MCF 10A (cell line): Measurements from ENCODE around the gene FABP7. TPM values are rescaled to one million over a fixed set of nuclear protein-coding genes. Genes with fewer than 3 reads are reported as not detected.
"Not testable (repeated sequence)": the region's sequence is repeated elsewhere in the genome, so short reads cannot be mapped to it uniquely, and the experiment has no call there.

Source experiments
- BruUV-seq: library from RNA; stranded (reverse); fragments of 400-500 nt; replicated peaks from 2 replicates; lab custom pipeline; 2021; lab: Mats Ljungman, UMichigan
- CTCF ChIA-PET: fragments of 300-600 bp; sonication (Branson Sonifier 250); formaldehyde crosslinking; extraction: SDS; loops from one replicate; lab custom pipeline; 2021; ENCODE audit warnings: antibody characterized with exemption, inconsistent platforms; lab: Yijun Ruan, JAX
- POLR2A ChIA-PET: fragments of 300-600, 350-650 bp; sonication (Branson Sonifier 250); formaldehyde crosslinking; extraction: SDS; loops from one replicate; lab custom pipeline; 2020; ENCODE audit warnings: antibody characterized with exemption, inconsistent platforms; lab: Yijun Ruan, JAX
- DNase-seq: peaks from one replicate; pipeline ENCODE4 v3.0.0-alpha.2; 2018; ENCODE audit not compliant: unreplicated experiment
- H3K27ac Mint-ChIP-seq: one replicate; pipeline ENCODE4 v1.8.0; 2022; ENCODE audit warnings: mild to moderate bottlenecking, low read depth, mixed read lengths; ENCODE audit not compliant: unreplicated experiment
- H3K27me3 Mint-ChIP-seq: one replicate; pipeline ENCODE4 v1.8.0; 2022; ENCODE audit warnings: mixed read lengths; ENCODE audit not compliant: insufficient read depth, unreplicated experiment
- H3K36me3 Mint-ChIP-seq: one replicate; pipeline ENCODE4 v1.8.0; 2022; ENCODE audit warnings: mild to moderate bottlenecking, moderate library complexity, mixed read lengths; ENCODE audit not compliant: insufficient read depth, unreplicated experiment
- H3K4me1 Mint-ChIP-seq: one replicate; pipeline ENCODE4 v1.8.0; 2022; ENCODE audit warnings: mixed read lengths; ENCODE audit not compliant: insufficient read depth, unreplicated experiment
- H3K4me3 Mint-ChIP-seq: one replicate; pipeline ENCODE4 v1.8.0; 2022; ENCODE audit warnings: mild to moderate bottlenecking, moderate library complexity, mixed read lengths; ENCODE audit not compliant: unreplicated experiment
- H3K9me3 Mint-ChIP-seq: one replicate; pipeline ENCODE4 v1.8.0; 2022; ENCODE audit warnings: mixed read lengths; ENCODE audit not compliant: unreplicated experiment
- intact Hi-C: fragments of 100-400 bp; cut with micrococcal nuclease; formaldehyde crosslinking; loops from 2 replicates; pipeline ENCODE4 v1.14.1; 2022
- total RNA-seq: library from RNA; stranded (reverse); gene quantifications from 2 replicates; pipeline ENCODE4 v1.2.3, GENCODE V29; 2022
- TF ChIP-seq, protein P1 (sequence below): fragments of 200-600 bp; IDR thresholded peaks from one replicate; pipeline ENCODE4 v1.8.0; 2022; ENCODE audit warnings: antibody characterized with exemption, mild to moderate bottlenecking; ENCODE audit not compliant: unreplicated experiment

FABP7 gene
- total RNA-seq, 1 experiment from 2014 or later = not detected

- BruUV-seq = no TSS peak
- CTCF ChIA-PET = interaction anchor here (0.6 to 10.5 kb wide), 11 partner anchors 10 to 132 kb away, joined by 3 to 136 read pairs (median 5); partner anchors contain the start of gene SMPDL3A
- TF ChIP-seq, protein P1, sequence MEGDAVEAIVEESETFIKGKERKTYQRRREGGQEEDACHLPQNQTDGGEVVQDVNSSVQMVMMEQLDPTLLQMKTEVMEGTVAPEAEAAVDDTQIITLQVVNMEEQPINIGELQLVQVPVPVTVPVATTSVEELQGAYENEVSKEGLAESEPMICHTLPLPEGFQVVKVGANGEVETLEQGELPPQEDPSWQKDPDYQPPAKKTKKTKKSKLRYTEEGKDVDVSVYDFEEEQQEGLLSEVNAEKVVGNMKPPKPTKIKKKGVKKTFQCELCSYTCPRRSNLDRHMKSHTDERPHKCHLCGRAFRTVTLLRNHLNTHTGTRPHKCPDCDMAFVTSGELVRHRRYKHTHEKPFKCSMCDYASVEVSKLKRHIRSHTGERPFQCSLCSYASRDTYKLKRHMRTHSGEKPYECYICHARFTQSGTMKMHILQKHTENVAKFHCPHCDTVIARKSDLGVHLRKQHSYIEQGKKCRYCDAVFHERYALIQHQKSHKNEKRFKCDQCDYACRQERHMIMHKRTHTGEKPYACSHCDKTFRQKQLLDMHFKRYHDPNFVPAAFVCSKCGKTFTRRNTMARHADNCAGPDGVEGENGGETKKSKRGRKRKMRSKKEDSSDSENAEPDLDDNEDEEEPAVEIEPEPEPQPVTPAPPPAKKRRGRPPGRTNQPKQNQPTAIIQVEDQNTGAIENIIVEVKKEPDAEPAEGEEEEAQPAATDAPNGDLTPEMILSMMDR = no peak
- Mint-ChIP-seq H3K27ac (no peak overlapping the region), H3K4me1 (peaks cover 13% of the 10 kb centered on the region), H3K4me3 (no peak overlapping the region), H3K27me3 (no peaks in the 10 kb centered on the region), H3K9me3 (no peaks in the 10 kb centered on the region), H3K36me3 (no peaks in the 10 kb centered on the region)
- POLR2A ChIA-PET = interaction anchor here (1.2 kb wide), 1 partner anchor 99 kb away, joined by 3 read pairs; no protein-coding TSS in a partner anchor
- DNase-seq = no peak
- intact Hi-C loops = no loop called here
Observed at GRCh38 chr6:122740091-122740490, 39.4 kb upstream of the FABP7 start.

DNA sequence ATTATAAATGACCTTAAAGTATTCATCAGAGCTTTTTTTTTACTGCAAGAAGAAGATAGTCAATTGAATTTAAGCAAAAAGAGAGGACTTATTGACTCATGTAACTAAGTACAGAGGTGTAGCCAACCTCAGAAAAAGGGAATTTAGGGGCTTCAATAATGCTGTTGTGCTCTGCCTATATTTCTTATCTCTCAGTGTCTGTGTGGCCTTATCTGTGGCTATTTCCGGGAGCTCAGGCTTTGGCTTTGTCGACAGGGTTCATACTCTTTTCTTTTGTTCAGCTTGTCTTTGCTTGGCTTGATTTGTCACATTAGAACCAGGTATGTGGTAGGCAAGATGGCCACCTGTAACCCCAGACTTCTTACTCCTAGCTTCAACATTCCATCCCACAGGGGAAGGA, 38.6 kb upstream of the FABP7 start:
- H3K27ac Mint-ChIP-seq = no peak overlapping the region
- ChIA-PET POLR2A (interaction anchor here (0.7 to 1.3 kb wide), 2 partner anchors 49 to 264 kb away, joined by 3 to 6 read pairs; partner anchors contain the start of gene SMPDL3A), CTCF (interaction anchor here (0.6 to 10.5 kb wide), 16 partner anchors 10 to 680 kb away, joined by 3 to 136 read pairs (median 4); partner anchors contain the start of gene SMPDL3A)
- no peaks in the 10 kb centered on the region for H3K9me3 Mint-ChIP-seq
- H3K27me3 Mint-ChIP-seq = no peaks in the 10 kb centered on the region
- H3K4me1 Mint-ChIP-seq = peaks cover 4% of the 10 kb centered on the region
- H3K36me3 Mint-ChIP-seq = no peaks in the 10 kb centered on the region
- BruUV-seq = no TSS peak
- DNase-seq = no peak
- TF ChIP-seq, protein P1 = no peak
- H3K4me3 Mint-ChIP-seq = no peak overlapping the region
- intact Hi-C loops = no loop called here

DNA sequence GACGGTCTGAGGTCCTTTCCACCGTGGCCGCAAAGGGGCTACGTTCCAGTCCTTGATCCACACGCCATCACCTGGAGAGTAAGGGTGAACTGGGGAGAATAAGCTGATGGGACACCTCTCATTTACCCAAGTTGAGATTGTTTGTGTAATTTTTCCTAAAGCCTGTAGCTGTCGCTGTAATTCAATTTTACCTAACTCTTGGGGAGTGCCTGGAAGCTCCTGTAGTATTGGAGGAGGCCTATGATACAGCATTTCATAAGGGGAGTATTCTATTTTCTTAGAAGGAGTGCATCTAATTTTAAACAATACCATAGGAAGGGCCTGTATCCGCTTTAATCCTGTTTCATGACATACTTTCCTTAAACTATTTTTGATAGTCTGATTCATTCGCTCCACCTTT, 35.3 kb upstream of the FABP7 start:
- H3K9me3 Mint-ChIP-seq, H3K36me3 Mint-ChIP-seq, H3K27ac Mint-ChIP-seq, H3K4me1 Mint-ChIP-seq, H3K4me3 Mint-ChIP-seq, intact Hi-C loops, BruUV-seq, H3K27me3 Mint-ChIP-seq: not testable (repeated sequence)
- peak; percentile 19 for DNase-seq
- ChIA-PET CTCF (interaction anchor here (0.5 to 10.5 kb wide), 18 partner anchors 10 to 575 kb away, joined by 3 to 136 read pairs (median 7); partner anchors contain the start of gene SMPDL3A), POLR2A (interaction anchor here (0.9 kb wide), 1 partner anchor 94 kb away, joined by 3 read pairs; no protein-coding TSS in a partner anchor)

DNA sequence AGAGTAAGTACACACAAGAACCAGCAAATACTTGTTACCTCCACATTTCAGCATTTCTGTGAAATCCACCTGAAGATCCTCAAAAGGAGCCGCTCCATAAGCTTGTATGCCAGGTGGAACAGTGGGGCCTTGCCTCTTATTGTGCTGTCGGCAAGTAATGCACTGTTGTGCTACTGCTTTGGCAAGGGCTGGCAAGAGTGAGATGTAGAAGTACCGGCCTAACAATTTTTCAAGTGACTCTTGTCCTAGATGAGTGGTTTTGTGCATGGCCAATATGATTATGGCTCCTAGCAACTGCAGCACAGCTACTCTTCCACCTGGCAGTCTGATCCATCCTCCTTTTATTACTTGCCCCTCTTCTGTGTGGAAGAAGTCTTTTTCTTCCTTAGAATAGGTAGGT, 34.7 kb upstream of the FABP7 start:
- H3K27ac Mint-ChIP-seq, H3K4me1 Mint-ChIP-seq, H3K36me3 Mint-ChIP-seq, H3K27me3 Mint-ChIP-seq, BruUV-seq, H3K9me3 Mint-ChIP-seq, H3K4me3 Mint-ChIP-seq, POLR2A ChIA-PET, intact Hi-C loops, DNase-seq: not testable (repeated sequence)
- CTCF ChIA-PET = interaction anchor here (0.7 to 10.5 kb wide), 17 partner anchors 9 to 574 kb away, joined by 3 to 136 read pairs (median 8); partner anchors contain the start of gene SMPDL3A

- CTCF ChIA-PET = interaction anchor here (3.1 to 10.5 kb wide), 3 partner anchors 16 to 255 kb away, joined by 10 to 136 read pairs (median 127); no protein-coding TSS in a partner anchor
- Mint-ChIP-seq H3K4me1 (no peaks in the 10 kb centered on the region), H3K36me3 (no peaks in the 10 kb centered on the region), H3K4me3 (no peak overlapping the region), H3K9me3 (no peaks in the 10 kb centered on the region), H3K27ac (no peak overlapping the region), H3K27me3 (no peaks in the 10 kb centered on the region)
- POLR2A ChIA-PET = no interaction called here
- TF ChIP-seq, protein P1 = no peak
- no TSS peak for BruUV-seq
- intact Hi-C loops = no loop called here
- no peak for DNase-seq
Observed at GRCh38 chr6:122746688-122747087, 32.8 kb upstream of the FABP7 start.
